BLaER1 (cell line): Measurements from ENCODE around the gene MAP2K3.
"Not testable (repeated sequence)": the region's sequence is repeated elsewhere in the genome, so short reads cannot be mapped to it uniquely, and the experiment has no call there.

Source experiments
- H3K27ac ChIP-seq: shearing (Covaris generic); formaldehyde crosslinking; 2 replicates; pipeline ENCODE4 v1.8.1; 2022
- H3K27me3 ChIP-seq: shearing (Covaris generic); formaldehyde crosslinking; 2 replicates; pipeline ENCODE4 v1.8.1; 2022
- H3K36me3 ChIP-seq: shearing (Covaris generic); formaldehyde crosslinking; 2 replicates; pipeline ENCODE4 v1.8.1; 2022
- H3K4me1 ChIP-seq: shearing (Covaris generic); formaldehyde crosslinking; 2 replicates; pipeline ENCODE4 v1.8.1; 2022
- H3K4me2 ChIP-seq: shearing (Covaris generic); formaldehyde crosslinking; 2 replicates; pipeline ENCODE4 v1.8.1; 2022
- H3K4me3 ChIP-seq: shearing (Covaris generic); formaldehyde crosslinking; 2 replicates; pipeline ENCODE4 v1.8.1; 2022
- H3K9ac ChIP-seq: shearing (Covaris generic); formaldehyde crosslinking; 2 replicates; pipeline ENCODE4 v1.8.1; 2022
- H3K9me3 ChIP-seq: shearing (Covaris generic); formaldehyde crosslinking; 2 replicates; pipeline ENCODE4 v1.8.1; 2022
- H4K20me1 ChIP-seq: shearing (Covaris generic); formaldehyde crosslinking; 2 replicates; pipeline ENCODE4 v1.8.1; 2022
- Cebpa-rat ChIP-seq: shearing (Covaris generic); IDR thresholded peaks from 2 replicates; pipeline ENCODE4 v1.8.1; 2022

Gene MAP2K3

DNA sequence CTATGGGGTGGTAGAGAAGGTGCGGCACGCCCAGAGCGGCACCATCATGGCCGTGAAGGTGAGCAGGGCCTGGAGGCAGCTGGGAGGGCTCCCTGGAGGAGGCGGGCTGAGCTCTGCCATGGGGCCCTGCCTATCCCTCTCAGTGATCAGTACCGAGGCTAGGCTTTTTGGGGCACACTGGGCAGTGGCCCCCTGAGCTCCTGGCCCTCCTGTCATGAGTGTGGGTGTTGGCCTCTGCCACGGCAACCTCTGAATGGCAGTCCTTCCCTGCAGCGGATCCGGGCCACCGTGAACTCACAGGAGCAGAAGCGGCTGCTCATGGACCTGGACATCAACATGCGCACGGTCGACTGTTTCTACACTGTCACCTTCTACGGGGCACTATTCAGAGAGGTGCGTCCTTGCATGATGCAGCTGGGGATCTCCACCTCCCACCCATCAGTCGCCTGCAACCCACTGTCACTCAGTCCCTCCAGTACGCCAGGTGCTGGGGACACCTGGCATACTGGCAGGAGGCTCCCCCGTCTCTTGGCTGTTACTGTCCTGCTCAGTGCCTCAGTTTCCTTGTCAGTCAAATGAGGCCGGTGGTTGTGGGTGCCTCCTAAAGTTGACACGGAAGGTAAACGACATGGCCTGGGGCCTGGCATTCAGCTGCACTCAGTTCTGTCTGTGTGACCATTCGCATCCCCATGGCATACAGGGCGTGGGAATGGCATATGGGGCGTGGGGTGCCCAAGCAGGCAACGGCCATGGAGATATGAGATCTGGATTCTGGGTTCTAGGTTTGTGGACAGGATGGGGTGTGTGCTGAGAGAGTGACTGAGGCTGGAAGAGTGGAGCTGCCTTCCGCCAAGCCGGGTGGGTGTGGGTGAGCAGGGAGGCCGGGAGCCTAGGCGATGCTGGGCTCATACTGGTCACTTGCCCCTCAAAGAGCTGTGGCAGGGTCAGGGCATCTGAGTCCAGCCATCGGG is 16.4 kb downstream of the MAP2K3 start:
- no peaks in the 10 kb centered on the region for H3K27me3 ChIP-seq
- peak overlapping the region; percentile 60 for H3K9ac ChIP-seq
- H3K9me3 ChIP-seq: no peaks in the 10 kb centered on the region
- peaks cover 97% of the 10 kb centered on the region for H3K36me3 ChIP-seq
- H4K20me1 ChIP-seq: peaks cover 89% of the 10 kb centered on the region
- H3K27ac ChIP-seq: peak overlapping the region; percentile 69
- no peak for TF ChIP-seq Cebpa-rat
- peaks cover 84% of the 10 kb centered on the region for H3K4me1 ChIP-seq
- peak overlapping the region; percentile 70 for H3K4me2 ChIP-seq
- no peak overlapping the region for H3K4me3 ChIP-seq

DNA sequence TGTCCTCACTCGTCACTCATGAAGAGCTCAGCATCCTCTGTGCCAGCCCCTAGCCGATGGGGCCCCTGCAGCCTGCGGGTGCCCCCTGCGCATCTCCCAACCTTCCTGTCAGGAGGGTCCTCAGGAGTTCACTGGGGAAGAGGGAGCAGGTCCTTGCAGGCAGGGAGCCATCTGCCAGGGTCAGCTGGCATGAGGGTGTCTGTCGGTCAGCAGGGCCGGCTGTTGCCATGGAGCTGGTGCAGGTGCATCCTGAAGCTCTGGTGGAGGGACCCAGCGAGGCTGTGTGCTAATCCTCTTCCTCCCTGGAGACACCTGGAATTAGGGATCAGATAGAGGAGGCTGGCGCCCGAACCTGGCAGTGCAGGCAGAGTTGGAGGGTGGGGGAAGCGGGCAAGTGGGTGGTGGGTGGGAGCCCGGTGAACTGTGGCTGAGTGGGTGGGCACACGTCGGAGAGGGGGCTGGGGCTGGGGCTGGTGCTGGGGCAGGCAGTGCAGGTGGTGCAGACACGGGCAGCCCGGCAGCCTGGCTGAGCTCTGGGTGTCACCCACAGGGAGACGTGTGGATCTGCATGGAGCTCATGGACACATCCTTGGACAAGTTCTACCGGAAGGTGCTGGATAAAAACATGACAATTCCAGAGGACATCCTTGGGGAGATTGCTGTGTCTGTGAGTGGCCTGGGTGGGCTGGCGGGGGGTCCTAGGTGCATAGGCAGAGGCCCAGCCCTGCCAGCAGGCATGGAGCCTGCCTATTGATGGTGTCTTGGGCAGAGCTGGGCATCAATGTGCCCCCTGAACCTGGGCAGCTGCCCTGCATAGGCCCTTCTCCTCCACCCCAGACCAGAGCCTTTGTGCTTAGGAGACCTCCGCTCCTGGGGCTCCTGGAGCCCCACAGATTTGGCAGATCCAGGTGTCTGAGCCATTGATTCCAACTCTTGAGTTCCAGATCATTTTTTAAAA is 17.4 kb downstream of the MAP2K3 start:
- H3K9ac ChIP-seq: peak overlapping the region; percentile 60
- peaks cover 75% of the 10 kb centered on the region for H3K4me1 ChIP-seq
- H4K20me1 ChIP-seq: peaks cover 79% of the 10 kb centered on the region
- no peaks in the 10 kb centered on the region for H3K9me3 ChIP-seq
- peak overlapping the region; percentile 70 for H3K4me2 ChIP-seq
- no peak for TF ChIP-seq Cebpa-rat
- H3K27ac ChIP-seq: peak overlapping the region; percentile 69
- H3K27me3 ChIP-seq: no peaks in the 10 kb centered on the region
- H3K4me3 ChIP-seq: no peak overlapping the region
- peaks cover 97% of the 10 kb centered on the region for H3K36me3 ChIP-seq

DNA sequence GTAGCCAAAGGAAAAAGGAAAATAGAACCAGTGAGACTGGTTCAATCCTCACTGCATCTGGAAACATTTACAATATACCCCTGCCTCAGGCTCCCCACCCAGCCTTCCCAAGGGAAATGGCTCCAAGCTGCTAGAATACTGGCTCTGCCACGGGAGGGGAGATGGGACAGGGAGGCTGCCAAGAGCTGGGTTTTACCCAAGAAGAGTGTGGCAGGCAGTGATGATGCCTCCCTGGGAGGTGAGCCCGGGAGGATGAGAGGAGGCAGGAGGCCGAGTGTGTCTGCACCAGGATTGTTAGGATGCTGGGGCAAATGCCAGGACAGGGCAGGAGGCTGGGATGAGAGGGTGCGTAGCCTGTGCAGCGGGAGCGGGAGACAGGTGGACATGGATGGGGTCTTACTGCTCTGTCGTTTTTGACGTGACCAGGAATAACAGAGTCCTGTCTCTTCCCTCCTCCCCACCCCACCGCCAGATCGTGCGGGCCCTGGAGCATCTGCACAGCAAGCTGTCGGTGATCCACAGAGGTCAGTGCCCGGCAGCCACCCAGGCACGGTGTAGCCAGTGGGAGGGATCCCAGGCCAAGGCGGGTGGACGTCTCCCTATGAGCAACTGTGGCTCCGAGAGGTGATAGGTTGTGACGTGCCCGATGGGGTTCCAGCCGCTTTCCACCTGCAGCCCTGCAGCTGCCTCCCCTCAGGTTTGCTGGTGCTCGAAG is 18.4 kb downstream of the MAP2K3 start:
- Histone ChIP-seq H3K36me3 (peaks cover 96% of the 10 kb centered on the region), H3K27ac (peak overlapping the region; percentile 69; the same call in 1 of the 2 replicates)

DNA sequence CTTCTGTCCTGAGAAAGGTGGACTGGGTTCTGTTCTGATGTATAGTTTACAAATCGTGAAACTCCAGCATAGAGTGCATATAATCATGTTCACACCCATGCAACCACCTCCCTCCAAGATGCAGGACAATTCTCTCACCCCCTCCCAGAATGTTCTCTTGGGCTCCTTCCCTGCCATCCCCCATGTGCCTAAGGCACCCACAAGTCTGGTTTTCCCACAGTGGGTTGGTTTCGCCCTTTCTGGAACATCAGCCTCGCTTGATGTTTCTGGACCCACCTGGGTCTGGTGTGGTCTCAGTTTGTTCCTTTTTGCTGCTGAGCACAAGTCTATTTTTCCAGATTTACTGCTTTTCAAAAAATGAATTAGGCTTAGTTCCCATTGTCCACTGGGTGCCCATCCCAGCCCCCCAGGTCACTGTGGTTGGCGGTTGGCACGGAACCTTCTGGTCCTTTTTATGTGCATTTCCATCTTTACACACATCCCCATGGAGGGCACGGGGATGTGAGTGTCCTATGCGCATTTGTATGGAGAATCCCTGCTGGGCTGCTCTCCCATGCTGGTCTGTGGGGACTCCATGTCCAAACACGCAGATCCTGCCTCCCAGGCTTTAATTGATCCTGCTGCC is 19.0 kb downstream of the MAP2K3 start:
- peak overlapping the region; percentile 69; the same call in 1 of the 2 replicates for H3K27ac ChIP-seq
- H3K4me3 ChIP-seq: no peak overlapping the region
- H4K20me1 ChIP-seq: peaks cover 65% of the 10 kb centered on the region
- H3K9ac ChIP-seq: 0 out of 2 replicates have a peak overlapping the region, but pooled peaks have one; percentile 5
- peaks cover 58% of the 10 kb centered on the region for H3K4me1 ChIP-seq
- H3K4me2 ChIP-seq: peak overlapping the region; percentile 5
- peaks cover 96% of the 10 kb centered on the region for H3K36me3 ChIP-seq
- H3K9me3 ChIP-seq: peaks cover 3% of the 10 kb centered on the region; the same call in 1 of the 2 replicates
- TF ChIP-seq Cebpa-rat: no peak
- H3K27me3 ChIP-seq: no peaks in the 10 kb centered on the region

More for the DNA sequence above, 18.4 kb downstream of the MAP2K3 start:
- H3K4me3 ChIP-seq: no peak overlapping the region
- H3K9me3 ChIP-seq: no peaks in the 10 kb centered on the region
- peaks cover 65% of the 10 kb centered on the region for H3K4me1 ChIP-seq
- no peak for TF ChIP-seq Cebpa-rat
- peak overlapping the region; percentile 5; the same call in 1 of the 2 replicates for H3K4me2 ChIP-seq
- no peaks in the 10 kb centered on the region for H3K27me3 ChIP-seq
- H3K9ac ChIP-seq: 0 out of 2 replicates have a peak overlapping the region, but pooled peaks have one; percentile 5
- peaks cover 69% of the 10 kb centered on the region for H4K20me1 ChIP-seq

DNA sequence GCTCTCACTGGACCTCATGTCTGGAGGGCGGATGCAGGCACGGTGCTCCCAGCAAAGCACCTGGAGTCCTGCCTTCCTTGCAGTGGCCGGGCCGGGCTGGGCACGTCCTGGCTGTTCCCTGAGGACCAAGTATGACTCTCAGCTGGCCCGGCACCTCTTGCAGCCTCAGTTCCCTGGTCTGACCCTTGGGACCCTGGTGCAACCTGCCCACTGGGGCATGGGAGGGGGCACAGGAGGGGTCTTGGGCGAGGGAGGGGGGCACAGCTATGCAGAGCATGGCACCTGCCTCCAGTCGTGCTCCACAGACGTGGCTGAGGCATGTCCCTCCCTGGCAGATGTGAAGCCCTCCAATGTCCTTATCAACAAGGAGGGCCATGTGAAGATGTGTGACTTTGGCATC is 19.6 kb downstream of the MAP2K3 start:
- Histone ChIP-seq H3K36me3 (peaks cover 96% of the 10 kb centered on the region), H3K27ac (peak overlapping the region; percentile 69; the same call in 1 of the 2 replicates), H4K20me1 (peaks cover 65% of the 10 kb centered on the region), H3K9me3 (peaks cover 8% of the 10 kb centered on the region; the same call in 1 of the 2 replicates), H3K4me2 (peak overlapping the region; percentile 5), H3K9ac (no peak overlapping the region), H3K4me1 (peaks cover 52% of the 10 kb centered on the region), H3K27me3 (no peaks in the 10 kb centered on the region), H3K4me3 (no peak overlapping the region)
- TF ChIP-seq Cebpa-rat: no peak

DNA sequence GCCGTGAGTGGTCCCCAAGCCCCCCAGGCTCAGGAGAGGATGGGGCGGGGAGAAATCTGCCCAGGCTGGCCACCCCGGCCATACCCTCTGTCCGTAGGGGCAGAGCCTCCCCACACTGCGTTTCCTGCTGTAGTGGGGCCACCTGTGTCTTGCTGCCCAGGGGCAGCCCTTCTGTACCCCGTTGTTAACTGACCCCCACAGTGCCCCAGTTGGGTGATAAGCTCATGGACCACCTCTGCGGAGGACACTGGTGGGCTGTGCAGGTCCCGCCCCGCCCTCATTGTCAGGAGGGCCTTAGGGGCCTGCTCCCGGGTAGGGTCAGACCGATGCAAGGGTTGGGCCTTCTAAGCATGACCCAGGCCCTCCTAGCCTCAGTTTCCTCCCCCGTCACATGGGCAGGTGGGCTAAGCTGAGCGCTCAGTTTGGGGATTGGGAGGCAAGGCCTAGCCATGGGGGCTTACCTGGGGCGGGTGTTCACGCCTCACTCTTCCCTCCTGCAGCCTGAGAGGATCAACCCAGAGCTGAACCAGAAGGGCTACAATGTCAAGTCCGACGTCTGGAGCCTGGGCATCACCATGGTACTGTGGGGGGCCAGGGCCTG is 20.1 kb downstream of the MAP2K3 start:
- not testable (repeated sequence) for H3K4me2 ChIP-seq, H3K9me3 ChIP-seq, H3K27me3 ChIP-seq, H3K4me3 ChIP-seq, H3K9ac ChIP-seq
- Histone ChIP-seq H3K27ac (peak overlapping the region; percentile 69; the same call in 1 of the 2 replicates), H3K4me1 (peaks cover 50% of the 10 kb centered on the region), H3K36me3 (peaks cover 96% of the 10 kb centered on the region), H4K20me1 (peaks cover 65% of the 10 kb centered on the region)

DNA sequence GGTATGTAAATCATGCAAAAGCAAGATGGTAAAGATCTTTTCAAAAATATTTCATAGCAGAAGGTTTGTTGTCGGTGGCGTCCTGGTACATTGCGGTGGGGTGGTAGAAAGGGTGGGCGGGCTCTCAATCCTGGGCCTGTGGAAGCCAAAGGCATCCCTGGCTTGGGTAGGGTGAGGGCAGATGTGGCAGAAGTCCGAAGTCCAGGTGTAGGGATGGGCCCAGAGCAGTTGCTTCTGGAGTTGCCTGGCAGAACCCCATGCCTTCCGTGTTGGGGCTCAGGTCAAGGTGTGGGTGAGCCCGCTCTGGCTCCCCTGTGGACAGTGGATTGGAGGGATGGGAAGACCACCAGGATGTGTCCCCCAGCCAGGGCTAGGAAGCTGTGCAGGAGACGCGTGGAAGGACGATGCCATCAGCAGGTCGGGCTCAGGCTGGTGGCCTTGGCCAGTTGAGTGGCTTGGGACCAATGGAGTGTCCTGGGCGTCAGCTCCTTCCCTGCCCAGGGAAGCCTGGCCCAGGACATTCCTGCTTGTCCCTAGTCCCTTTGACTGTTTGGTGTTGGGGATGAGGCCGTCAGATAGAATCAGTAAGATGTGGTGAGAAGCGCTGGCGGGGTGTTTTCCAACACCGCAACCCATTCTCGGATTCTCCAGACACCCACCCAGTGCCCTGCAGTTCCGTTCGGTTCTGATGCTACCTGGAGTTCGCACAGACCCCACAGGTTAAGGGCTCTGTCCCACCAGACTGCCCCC is 21.1 kb downstream of the MAP2K3 start:
- Histone ChIP-seq H3K4me1 (peaks cover 50% of the 10 kb centered on the region), H4K20me1 (peaks cover 65% of the 10 kb centered on the region), H3K36me3 (peaks cover 95% of the 10 kb centered on the region)
- not testable (repeated sequence) for H3K4me2 ChIP-seq, H3K27me3 ChIP-seq, H3K9me3 ChIP-seq, H3K9ac ChIP-seq, H3K27ac ChIP-seq, H3K4me3 ChIP-seq

DNA sequence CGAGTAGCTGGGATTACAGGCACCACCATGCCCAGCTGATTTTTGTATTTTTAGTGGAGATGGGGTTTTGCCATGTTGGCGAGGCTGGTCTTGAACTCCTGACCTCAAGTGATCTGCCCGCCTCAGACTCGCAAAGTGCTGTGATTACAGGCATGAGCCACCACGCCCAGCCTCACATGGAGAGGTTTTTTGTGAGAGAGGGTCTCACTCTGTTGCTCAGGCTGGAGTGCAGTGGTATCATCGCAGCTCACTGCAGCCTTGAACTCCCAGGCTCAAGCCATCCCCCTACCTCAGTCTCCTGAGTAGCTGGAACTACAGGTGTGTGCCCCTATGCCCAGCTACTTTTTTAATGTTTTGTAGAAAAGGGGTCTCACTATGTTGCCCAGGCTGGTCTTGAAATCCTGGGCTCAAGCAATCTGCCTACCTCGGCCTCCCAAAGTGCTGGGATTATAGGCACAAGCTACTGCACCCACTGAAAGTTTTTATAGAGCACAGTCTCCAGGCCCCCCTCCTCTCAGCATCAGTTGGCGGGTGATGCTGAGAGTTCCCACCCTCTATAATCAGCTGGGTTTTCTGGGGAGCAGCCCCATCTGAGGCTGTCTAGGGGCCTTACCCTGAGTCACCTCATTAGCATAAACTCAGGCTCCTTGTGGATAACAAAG is 22.2 kb downstream of the MAP2K3 start:
- not testable (repeated sequence) for H3K4me3 ChIP-seq, H3K9ac ChIP-seq, H3K4me2 ChIP-seq, H3K9me3 ChIP-seq, H3K27me3 ChIP-seq, H3K27ac ChIP-seq
- H4K20me1 ChIP-seq: peaks cover 60% of the 10 kb centered on the region
- H3K36me3 ChIP-seq: peaks cover 92% of the 10 kb centered on the region
- peaks cover 49% of the 10 kb centered on the region for H3K4me1 ChIP-seq

DNA sequence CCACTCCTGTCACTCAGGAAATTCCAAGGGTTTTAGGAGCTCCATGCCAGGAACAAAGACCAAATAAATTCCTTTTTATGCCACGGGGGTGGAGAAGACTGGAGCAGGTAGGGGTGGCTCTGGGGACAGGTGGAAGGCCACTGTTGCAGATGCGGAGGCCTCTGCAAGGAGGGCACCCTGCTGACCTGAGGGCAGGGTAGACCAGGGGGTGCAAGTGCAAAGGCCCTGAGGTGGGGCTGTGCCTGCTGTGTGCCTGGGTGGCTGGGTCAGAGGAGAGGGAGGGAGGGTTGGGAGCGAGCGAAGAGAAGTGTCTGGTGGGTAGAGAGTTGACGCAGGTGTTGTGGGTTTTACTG is 22.7 kb downstream of the MAP2K3 start:
- H3K9ac ChIP-seq, H3K9me3 ChIP-seq, H3K4me3 ChIP-seq, H3K27ac ChIP-seq, H3K27me3 ChIP-seq, H3K4me2 ChIP-seq: not testable (repeated sequence)
- Histone ChIP-seq H4K20me1 (peaks cover 59% of the 10 kb centered on the region), H3K36me3 (peaks cover 93% of the 10 kb centered on the region), H3K4me1 (peaks cover 49% of the 10 kb centered on the region)

DNA sequence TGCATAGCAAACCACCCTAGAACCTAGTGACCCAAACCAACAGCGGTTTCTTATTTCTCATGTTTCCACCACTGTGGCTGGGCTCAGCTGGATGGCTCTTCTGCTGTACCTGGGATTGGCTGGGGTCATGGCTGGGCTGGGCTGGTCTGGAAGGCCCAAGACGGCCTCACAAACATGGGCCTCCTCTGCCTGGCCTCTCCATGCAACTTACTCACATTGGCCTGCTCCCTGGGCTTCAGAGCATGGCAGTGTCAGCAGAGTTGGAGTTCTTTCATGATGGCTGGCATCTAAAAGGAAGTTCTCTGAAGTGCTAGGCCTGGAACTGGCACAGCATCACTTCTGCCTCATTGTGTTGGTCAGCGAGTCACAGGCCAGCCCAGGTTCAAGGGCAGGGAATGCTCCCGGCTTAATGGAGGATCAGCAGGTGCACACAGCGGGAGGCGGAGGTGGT is 24.4 kb downstream of the MAP2K3 start:
- H3K9me3 ChIP-seq, H3K27me3 ChIP-seq: not testable (repeated sequence)
- peaks cover 93% of the 10 kb centered on the region for H3K36me3 ChIP-seq

DNA sequence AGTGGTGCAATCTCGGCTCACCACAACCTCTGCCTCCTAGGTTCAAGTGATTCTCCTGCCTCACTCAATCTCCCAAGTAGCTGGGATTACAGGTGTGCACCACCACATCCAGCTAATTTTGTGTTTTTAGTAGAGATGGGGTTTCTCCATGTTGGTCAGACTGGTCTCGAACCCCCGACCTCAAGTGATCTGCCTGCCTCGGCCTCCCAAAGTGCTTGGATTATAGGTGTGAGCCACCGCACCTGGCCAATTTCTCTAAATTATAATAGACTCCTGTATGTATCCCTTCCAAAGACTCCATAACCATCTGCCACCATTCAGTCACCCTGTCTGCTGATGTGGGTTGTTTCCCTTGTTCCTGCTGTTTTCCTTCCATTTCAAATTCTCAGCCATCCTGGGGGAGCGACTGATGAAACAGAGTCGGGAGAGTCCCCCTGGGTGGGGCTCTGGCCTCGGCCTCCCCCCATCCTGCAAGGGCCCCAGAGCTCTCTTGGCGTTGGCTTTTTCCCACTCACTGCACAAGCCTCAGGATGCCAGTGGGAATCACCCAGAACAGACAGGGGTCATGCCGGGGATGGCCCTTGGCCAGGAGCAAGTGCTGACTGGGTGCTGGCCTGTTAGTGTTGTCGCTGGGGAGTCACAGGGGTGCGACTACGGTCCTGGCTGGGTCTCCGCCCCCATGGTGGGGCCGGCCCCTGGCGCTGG is 25.7 kb downstream of the MAP2K3 start:
- Histone ChIP-seq H3K9ac (0 out of 2 replicates have a peak overlapping the region, but pooled peaks have one; percentile 10), H4K20me1 (peaks cover 49% of the 10 kb centered on the region), H3K36me3 (peaks cover 95% of the 10 kb centered on the region), H3K4me2 (peak overlapping the region; percentile 66), H3K27ac (peak overlapping the region; percentile 62; the same call in 1 of the 2 replicates), H3K4me1 (peaks cover 50% of the 10 kb centered on the region)
- H3K9me3 ChIP-seq, H3K27me3 ChIP-seq, H3K4me3 ChIP-seq: not testable (repeated sequence)

More for the DNA sequence above, 24.4 kb downstream of the MAP2K3 start:
- Histone ChIP-seq H3K4me1 (peaks cover 43% of the 10 kb centered on the region), H4K20me1 (peaks cover 45% of the 10 kb centered on the region)
- not testable (repeated sequence) for H3K4me2 ChIP-seq, H3K9ac ChIP-seq, H3K4me3 ChIP-seq, H3K27ac ChIP-seq
